HL-60 (cell line): ENCODE measurements around the gene GPR141.

Experiments used
- DNase-seq, 2 experiments: peaks; one replicate each; pipeline ENCODE4 v3.0.0-alpha.2; 2010 to 2020; ENCODE audit warnings: low read depth in 1 of 2, low spot score in 1 of 2
- H3K27ac ChIP-seq: fragments of 250-450 bp; sonication (Bioruptor Pico); replicated peaks from 2 replicates; pipeline ENCODE4 v1.5.1; 2020; ENCODE audit warnings: mild to moderate bottlenecking, moderate library complexity
- H3K27me3 ChIP-seq: fragments of 250-450 bp; sonication (Bioruptor Pico); 2 replicates; pipeline ENCODE4 v1.5.1; 2021; ENCODE audit warnings: mild to moderate bottlenecking, moderate library complexity; ENCODE audit not compliant: insufficient read depth, poor library complexity, severe bottlenecking
- H3K4me3 ChIP-seq: replicated peaks from 2 replicates; pipeline ENCODE4 v1.5.1; 2011; ENCODE audit warnings: mild to moderate bottlenecking, control low read depth, low read length; ENCODE audit not compliant: insufficient read depth
- CTCF ChIP-seq: IDR thresholded peaks from one replicate; pipeline ENCODE4 v1.5.1; 2011; ENCODE audit warnings: low read length, control low read depth, inconsistent platforms; ENCODE audit not compliant: insufficient read depth
- GABPA ChIP-seq: IDR thresholded peaks from 2 replicates; pipeline ENCODE4 v1.6.1; 2012; ENCODE audit warnings: low read depth
- POLR2AphosphoS5 ChIP-seq: IDR thresholded peaks from 2 replicates; pipeline ENCODE4 v1.6.1; 2012; ENCODE audit warnings: low read depth
- REST ChIP-seq: IDR thresholded peaks from 2 replicates; pipeline ENCODE4 v1.6.1; 2012; ENCODE audit warnings: low read depth; ENCODE audit not compliant: insufficient replicate concordance
- SPI1 ChIP-seq: IDR thresholded peaks from 2 replicates; pipeline ENCODE4 v1.6.1; 2012; ENCODE audit warnings: low read depth, mild to moderate bottlenecking, borderline replicate concordance

Gene GPR141

DNA sequence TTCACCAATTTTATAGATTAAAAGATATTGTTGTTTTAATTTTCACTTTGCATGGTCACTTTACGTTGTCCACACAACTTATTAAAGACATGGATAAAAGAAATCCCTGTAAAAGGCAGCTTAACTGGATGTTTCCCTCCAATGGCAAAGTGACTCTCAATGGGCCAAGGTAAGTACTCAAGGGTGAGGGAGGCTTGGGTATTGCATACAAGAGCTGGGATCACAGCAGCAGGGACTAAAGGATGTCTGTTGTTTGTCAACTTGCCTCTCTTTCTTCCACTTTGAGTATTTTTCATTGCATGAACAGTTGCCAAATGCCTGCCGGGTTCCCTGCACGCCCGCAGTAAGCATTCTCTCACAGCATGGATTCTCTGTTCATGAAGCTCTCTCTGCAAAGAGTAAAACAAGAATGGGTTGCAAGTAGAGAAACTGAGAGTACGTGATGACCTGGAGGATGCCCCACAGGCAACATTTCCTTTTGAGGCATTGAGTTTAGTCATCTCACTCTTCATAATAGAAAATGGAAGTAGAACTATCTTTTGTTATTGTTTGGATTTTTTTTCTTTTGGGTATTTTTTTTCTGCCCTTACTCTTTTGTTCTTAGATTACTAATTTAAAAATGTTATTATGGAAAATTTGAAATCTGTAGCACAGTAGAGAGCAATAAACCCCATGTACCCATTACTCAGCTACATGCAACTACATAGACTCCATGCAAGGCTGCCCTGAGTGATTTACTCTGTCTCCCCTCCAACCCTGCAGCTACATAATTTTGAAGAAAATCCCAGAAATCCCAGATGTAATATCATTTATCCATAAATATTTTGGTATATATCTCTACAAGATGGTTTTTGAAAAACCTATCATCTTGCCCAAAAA, 26.3 kb downstream of the GPR141 start:
- H3K27ac ChIP-seq: no peak overlapping the region
- DNase-seq: no peak
- no peak overlapping the region for H3K4me3 ChIP-seq
- no peak for TF ChIP-seq GABPA
- TF ChIP-seq SPI1: no peak
- no peak for TF ChIP-seq REST
- TF ChIP-seq CTCF: no peak
- TF ChIP-seq POLR2AphosphoS5: no peak
- no peaks in the 10 kb centered on the region for H3K27me3 ChIP-seq

DNA sequence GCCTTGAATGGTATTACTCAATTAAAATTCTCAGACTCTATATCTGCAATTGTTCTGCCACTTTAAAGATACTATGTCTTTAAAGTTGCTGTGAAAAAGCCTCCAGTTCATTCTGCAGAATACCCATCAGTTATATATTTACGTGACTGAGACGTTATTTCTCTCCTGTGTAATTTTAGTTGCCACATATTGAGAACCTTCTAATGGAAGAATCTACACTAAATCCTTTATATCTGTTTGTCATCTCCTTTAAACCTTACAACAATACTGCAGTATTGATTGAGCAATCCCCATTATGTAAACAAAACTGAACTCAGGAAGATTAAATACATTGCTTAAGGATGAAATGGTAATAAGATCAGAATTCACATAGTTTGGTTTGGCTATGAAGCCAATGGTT, 30.0 kb downstream of the GPR141 start:
- no peak for DNase-seq
- Histone ChIP-seq H3K27me3 (no peaks in the 10 kb centered on the region), H3K27ac (peak overlapping the region; percentile 73), H3K4me3 (no peak overlapping the region)
- TF ChIP-seq SPI1: no peak
- TF ChIP-seq GABPA: no peak
- TF ChIP-seq CTCF: no peak
- no peak for TF ChIP-seq POLR2AphosphoS5
- no peak for TF ChIP-seq REST

DNA sequence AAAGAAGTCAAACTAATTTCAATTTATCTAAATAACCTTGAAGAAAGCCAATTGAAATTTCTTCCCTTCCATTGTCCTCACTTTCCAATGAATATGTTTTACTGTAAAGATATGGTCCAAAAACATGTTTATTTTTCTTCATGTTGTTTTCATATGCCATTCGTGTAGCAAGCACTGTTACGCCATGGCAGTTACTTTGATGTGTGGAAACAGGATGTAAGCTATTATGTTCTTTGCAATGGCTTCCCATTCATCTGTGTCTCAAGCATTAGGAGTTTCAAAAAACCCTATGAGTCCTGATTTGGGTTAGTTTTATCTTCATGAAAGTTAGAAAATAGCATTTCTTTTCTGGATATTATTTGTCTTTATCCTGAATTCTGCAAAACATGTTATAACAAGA, 31.0 kb downstream of the GPR141 start:
- Histone ChIP-seq H3K27ac (peak overlapping the region; percentile 73), H3K4me3 (no peak overlapping the region), H3K27me3 (no peaks in the 10 kb centered on the region)
- DNase-seq: peak; percentile 70 to 86
- no peak for TF ChIP-seq CTCF
- peak; percentile 28; the same call in 1 of the 2 replicates for TF ChIP-seq POLR2AphosphoS5
- TF ChIP-seq REST: peak; percentile 19
- no peak for TF ChIP-seq SPI1
